Mesodermal cell (in vitro differentiated cells): Measurements from ENCODE around the gene LTBP4.
"Not testable (repeated sequence)": the region's sequence is repeated elsewhere in the genome, so short reads cannot be mapped to it uniquely, and the experiment has no call there.

Experiments used
- H3K27ac ChIP-seq: 2 replicates; pipeline ENCODE4 v1.7.0; 2013; ENCODE audit warnings: mild to moderate bottlenecking, low read depth, low read length, moderate library complexity; ENCODE audit not compliant: severe bottlenecking
- H3K36me3 ChIP-seq: 2 replicates; pipeline ENCODE4 v1.7.1; 2013; ENCODE audit warnings: mild to moderate bottlenecking, low read length, moderate library complexity; ENCODE audit not compliant: control insufficient read depth, insufficient read depth
- H3K4me1 ChIP-seq: one replicate; pipeline ENCODE4 v1.7.1; 2013; ENCODE audit warnings: mild to moderate bottlenecking, low read length; ENCODE audit not compliant: insufficient read depth, control insufficient read depth, poor library complexity, severe bottlenecking
- H3K4me3 ChIP-seq: 2 replicates; pipeline ENCODE4 v1.7.0; 2013; ENCODE audit warnings: low read length, control low read depth, mild to moderate bottlenecking; ENCODE audit not compliant: insufficient read depth, poor library complexity, severe bottlenecking; ENCODE audit errors: extremely low read depth
- H3K9me3 ChIP-seq: 2 replicates; pipeline ENCODE4 v1.7.1; 2013; ENCODE audit warnings: mild to moderate bottlenecking, low read length, moderate library complexity; ENCODE audit not compliant: control insufficient read depth
- WGBS, 2 experiments: methylation state at CpG; one replicate each; pipeline ENCODE4 v1.1.5; 2013; ENCODE audit warnings: missing lambda C conversion rate in 2 of 2; ENCODE audit not compliant: insufficient coverage in 2 of 2; 5-methylcytosine and 5-hydroxymethylcytosine counted together

Gene LTBP4

DNA sequence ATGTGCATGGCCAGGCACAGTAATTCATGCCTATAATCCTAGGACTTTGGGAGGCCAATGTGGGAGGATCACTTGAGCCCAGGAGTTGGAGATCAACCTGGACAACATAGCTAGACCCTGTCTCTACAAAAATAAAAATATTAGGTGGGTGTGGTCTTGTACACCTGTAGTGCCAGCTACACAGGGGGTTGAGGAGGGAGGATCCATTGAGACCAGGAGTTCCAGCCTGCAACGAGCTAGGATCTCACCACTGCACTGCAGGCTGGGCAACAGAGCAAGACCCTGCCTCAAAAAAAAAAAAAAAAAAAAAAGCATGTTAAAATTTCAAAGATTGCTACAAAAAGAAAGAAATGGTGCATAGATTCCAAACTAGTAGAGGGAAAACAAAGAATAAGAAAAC, 37.2 kb downstream of the LTBP4 start:
- Histone ChIP-seq H3K9me3 (no peaks in the 10 kb centered on the region), H3K4me3 (no peak overlapping the region), H3K4me1 (peaks cover 4% of the 10 kb centered on the region), H3K27ac (no peak overlapping the region), H3K36me3 (no peaks in the 10 kb centered on the region)
- no CpG with 5 or more reads among the region's 1 CpG for WGBS, 2 experiments

DNA sequence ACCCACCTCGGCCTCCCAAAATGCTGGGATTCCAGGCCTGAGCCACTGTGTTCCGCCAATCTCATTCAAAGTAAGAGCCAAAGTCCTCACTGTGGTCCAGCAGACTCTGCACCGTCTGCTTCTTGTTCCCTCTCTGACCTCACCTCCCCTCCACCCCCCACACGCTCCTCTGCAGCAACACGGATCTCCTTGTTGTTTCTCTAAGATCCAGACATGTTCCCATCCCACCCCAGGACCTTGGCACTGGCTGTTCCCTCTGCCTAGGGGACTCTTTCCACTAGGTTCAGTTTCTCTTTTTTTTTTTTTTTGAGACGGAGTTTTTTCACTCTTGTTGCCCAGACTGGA, 38.4 kb downstream of the LTBP4 start:
- Histone ChIP-seq H3K4me3 (no peak overlapping the region), H3K9me3 (no peaks in the 10 kb centered on the region), H3K4me1 (peaks cover 4% of the 10 kb centered on the region), H3K27ac (no peak overlapping the region), H3K36me3 (no peaks in the 10 kb centered on the region)
- WGBS, 2 experiments, result 87 to 95% methylated on average over 4 to 6 of the region's 6 CpGs

DNA sequence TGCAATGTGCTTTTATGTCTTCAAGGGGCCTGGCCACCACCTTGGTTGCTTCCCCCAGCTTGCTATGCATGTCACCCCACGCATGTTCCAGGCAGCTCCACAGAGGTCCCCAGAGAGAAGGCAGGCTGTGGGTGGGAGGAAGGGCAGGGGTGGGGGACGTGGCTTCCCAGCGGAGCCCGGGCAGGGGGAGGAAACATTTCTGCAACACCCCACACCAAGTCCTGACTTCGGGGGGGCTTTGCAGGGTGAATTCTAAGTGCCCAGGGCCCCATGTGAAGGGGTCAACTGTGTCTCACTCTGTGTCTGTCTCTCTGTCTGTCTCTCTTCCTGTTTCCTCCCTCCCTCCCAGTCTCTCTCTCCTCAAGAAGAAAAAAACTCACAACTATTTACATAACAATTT, 39.6 kb downstream of the LTBP4 start:
- H3K4me3 ChIP-seq, result no peak overlapping the region
- H3K4me1 ChIP-seq, result peaks cover 7% of the 10 kb centered on the region
- WGBS, 2 experiments, result 25 to 80% methylated on average over 1 of the region's 5 CpGs
- no peaks in the 10 kb centered on the region for H3K9me3 ChIP-seq
- no peaks in the 10 kb centered on the region for H3K36me3 ChIP-seq
- no peak overlapping the region for H3K27ac ChIP-seq

DNA sequence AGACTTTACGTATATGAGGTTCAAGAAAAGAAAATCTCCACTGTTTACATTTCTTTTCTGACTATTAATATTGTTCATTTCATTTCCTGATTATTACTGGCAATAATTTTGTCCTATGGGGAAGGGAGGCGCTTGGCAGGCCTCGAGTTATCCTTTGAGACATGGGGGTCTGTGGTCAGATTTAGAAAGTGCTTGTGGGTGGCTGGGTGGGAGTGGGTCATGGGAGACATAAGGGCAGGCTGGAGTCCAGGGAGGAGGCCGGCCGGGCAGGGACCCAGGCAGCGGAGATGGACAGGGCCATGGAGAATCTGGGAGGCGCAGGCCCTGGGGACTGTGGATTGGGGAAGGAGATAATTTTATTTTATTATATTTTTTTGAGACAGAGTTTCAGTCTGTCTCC, 40.1 kb downstream of the LTBP4 start:
- no peaks in the 10 kb centered on the region for H3K9me3 ChIP-seq
- no peak overlapping the region for H3K4me3 ChIP-seq
- H3K4me1 ChIP-seq, result peaks cover 12% of the 10 kb centered on the region
- WGBS, 2 experiments, result 95 to 100% methylated on average over 2 to 4 of the region's 7 CpGs
- no peaks in the 10 kb centered on the region for H3K36me3 ChIP-seq
- H3K27ac ChIP-seq, result no peak overlapping the region

DNA sequence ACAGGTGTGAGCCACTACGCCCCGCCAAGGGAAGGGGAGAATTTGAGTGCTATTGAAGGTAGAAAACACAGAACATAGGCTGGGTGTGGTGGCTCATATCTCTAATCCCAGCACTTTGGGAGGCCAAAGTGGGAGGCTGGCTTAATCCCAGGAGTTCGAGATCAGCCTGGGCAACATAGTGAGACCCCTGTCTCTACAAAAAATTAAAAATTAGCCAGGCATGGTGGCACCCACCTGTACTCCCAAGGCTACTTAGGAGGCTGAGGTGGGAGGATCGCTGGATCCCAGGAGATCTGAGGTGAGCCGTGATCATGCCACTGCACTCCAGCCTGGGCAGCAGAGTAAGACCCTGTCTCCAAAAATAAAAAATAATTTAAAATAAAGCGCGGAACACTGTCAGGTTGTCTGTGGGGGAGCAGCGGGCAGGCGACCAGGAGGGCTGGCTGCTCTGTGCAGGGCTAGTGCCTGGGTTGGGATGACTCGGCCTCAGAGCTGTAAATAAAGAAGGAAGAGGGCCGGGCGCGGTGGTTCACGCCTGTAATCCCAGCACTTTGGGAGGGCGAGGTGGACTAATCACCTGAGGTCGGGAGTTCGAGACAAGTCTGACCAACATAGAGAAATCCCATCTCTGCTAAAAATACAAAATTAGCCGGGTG, 41.0 kb downstream of the LTBP4 start:
- H3K4me1 ChIP-seq, result peaks cover 19% of the 10 kb centered on the region
- no peak overlapping the region for H3K27ac ChIP-seq
- H3K4me3 ChIP-seq, result no peak overlapping the region
- H3K36me3 ChIP-seq, result no peaks in the 10 kb centered on the region
- no peaks in the 10 kb centered on the region for H3K9me3 ChIP-seq
- WGBS, 2 experiments, result 97% methylated on average over 9 to 14 of the region's 18 CpGs

DNA sequence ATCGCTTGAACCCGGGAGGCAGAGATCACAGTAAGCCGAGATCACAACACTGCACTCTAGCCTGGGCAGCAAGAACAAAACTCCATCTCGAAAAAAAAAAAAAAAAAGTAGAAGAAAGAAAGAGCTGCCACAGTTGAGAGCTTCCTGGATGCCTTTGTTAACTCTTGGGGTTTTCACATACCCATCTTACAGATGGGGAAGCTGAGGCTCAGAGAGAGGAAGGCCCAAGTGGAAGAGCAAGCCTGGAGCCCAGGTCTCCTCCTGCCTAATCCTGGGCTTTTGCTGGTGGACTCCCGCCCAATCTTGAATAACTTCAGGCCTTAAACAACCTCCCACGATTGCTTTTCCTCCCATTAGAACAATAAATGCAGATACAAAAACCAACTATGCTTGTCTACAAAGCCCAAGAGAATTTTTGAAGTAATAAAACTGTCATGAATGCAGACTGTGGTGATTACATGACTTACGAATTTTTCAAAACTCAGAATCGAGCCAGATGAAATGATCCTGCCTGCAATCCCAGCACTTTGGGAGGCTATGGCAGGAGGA, 41.7 kb downstream of the LTBP4 start:
- H3K9me3 ChIP-seq, result no peaks in the 10 kb centered on the region
- H3K27ac ChIP-seq, result no peak overlapping the region
- H3K4me3 ChIP-seq, result no peak overlapping the region
- peaks cover 19% of the 10 kb centered on the region for H3K4me1 ChIP-seq
- WGBS, 2 experiments, result 95% methylated on average over 4 to 6 of the region's 8 CpGs
- no peaks in the 10 kb centered on the region for H3K36me3 ChIP-seq

DNA sequence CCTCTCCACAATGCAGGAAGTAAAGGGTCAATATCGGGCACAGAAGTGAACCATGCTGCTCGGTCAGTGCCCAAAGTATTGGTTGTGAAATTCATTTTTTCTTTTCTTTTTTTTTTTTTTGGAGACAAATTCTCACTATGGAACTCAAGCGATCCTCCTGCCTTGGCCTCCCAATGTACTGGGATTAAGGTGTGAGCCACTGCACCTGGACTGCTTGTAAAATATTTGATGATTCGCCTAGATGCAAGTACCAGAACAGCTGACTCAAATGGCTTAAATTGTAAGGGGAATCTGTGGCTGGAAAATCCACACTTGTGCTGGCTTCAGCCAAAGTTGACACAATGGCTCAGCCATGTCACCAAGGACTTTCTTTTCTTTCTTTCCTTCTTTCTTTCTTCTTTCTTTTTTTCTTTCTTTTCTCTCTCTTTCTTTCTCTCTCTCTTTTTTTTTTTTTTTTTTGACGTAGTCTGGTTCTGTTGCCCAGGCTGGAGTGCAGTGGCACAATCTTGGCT, 45.6 kb downstream of the LTBP4 start:
- no peaks in the 10 kb centered on the region for H3K9me3 ChIP-seq
- H3K36me3 ChIP-seq, result no peaks in the 10 kb centered on the region
- H3K4me3 ChIP-seq, result no peak overlapping the region
- WGBS, 2 experiments, result 100% methylated on average over 1 to 3 of the region's 5 CpGs
- peaks cover 14% of the 10 kb centered on the region for H3K4me1 ChIP-seq
- H3K27ac ChIP-seq, result no peak overlapping the region

DNA sequence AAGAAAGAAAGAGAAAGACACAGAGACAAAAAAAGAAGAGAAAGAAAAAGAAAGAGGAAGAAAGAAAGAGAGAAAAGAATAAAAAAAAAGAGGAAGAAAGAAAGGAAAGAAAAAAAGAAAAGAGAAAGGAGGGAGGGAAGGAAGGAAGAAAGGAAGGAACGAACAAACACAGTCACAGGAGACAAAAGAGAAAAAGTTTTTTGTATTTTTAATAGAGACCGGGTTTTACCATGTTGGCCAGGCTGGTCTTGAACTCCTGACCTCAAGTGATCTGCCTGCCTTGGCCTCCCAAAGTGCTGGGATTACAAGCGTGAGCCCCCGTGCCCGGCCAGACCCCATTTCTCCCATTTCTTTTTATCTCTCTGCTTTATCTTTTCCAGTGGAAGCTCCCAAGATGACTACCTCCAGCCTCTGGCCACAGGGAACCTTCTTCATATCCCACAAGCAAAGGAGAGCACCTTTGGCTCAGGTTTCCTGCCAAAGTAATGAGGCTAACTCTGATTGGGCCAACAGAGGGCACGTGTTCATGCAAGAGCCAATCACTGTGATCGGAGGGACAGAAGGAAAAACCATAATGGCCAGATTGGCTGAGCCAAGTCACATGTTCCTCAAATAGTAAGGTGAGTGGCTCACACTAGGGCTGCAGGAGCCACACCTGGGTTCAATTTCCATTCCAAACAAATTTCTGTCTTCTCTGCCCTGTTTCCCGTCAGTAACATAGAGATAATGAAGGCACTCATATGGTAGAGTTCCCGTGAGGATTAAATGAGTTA, 48.9 kb downstream of the LTBP4 start:
- H3K4me1 ChIP-seq, result peaks cover 14% of the 10 kb centered on the region
- not testable (repeated sequence) for H3K9me3 ChIP-seq, H3K27ac ChIP-seq, H3K36me3 ChIP-seq, H3K4me3 ChIP-seq
- WGBS, 2 experiments, result 90 to 95% methylated on average over 9 of the region's 9 CpGs

DNA sequence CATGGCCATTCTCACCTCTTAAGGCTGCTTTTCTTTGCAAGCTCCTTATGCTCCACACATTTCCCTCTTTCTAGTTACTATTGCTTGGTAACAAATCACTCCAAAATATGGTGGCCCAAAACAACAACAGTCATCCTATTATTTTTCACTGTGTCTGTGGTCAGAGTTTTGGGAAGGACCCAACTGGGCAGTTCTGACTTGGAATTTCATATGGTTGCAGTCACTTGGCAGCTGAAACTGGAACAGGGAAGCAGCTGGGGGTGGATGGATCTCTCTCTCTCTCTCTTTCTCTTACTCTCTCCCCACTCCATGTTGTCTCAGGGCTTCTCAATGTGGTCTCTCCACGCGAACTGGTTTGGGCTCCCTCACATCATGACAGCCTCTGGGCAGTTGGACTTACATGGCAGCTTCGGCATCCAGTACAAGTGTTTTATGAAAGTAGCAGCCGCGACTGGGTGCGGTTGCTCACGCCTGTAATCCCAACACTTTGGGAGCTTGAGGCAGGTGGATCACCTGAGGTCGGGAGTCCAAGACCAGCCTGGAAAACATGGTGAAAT, 49.7 kb downstream of the LTBP4 start:
- Histone ChIP-seq H3K4me1 (peaks cover 11% of the 10 kb centered on the region), H3K9me3 (no peaks in the 10 kb centered on the region), H3K4me3 (no peak overlapping the region), H3K36me3 (no peaks in the 10 kb centered on the region), H3K27ac (no peak overlapping the region)
- 85 to 92% methylated on average over 8 of the region's 8 CpGs for WGBS, 2 experiments

DNA sequence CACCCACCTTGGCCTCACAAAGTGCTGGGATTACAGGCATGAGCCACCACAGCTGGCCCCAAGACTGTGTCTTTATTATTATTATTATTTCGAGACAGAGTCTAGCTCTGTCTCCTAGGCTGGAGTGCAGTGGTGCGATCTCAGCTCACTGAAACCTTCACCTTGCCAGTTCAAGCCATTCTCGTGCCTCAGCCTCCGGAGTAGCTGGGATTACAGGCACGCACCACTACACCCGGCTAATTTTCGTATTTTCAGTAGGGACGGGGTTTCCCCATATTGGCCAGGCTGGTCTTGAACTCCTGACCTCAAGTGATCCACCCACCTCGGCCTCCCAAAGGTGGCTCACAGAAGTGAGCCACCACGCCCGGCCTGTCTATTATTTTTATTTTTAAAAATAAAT, 51.1 kb downstream of the LTBP4 start:
- not testable (repeated sequence) for H3K27ac ChIP-seq, H3K4me3 ChIP-seq, H3K36me3 ChIP-seq, H3K4me1 ChIP-seq, H3K9me3 ChIP-seq
- WGBS, 2 experiments, result 91 to 97% methylated on average over 8 of the region's 11 CpGs

DNA sequence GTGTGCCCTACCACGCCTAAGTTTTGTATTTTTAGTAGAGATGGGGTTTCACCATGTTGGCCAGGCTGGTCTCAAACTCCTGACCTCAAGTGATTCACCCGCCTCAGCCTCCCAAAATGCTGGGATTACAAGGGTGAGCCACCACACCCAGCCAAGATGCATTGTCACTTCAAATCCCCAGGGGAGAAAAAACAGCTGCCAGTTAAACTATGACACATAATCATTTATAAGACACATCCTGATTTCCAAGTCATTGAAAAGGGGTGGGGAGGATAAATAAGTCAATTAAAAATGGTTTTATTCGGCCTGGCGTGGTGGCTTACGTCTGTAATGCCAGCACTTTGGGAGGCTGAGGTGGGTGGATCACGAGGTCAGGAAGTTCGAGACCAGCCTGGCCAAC, 54.5 kb downstream of the LTBP4 start:
- not testable (repeated sequence) for H3K4me1 ChIP-seq, H3K9me3 ChIP-seq, H3K4me3 ChIP-seq, H3K27ac ChIP-seq, H3K36me3 ChIP-seq
- WGBS, 2 experiments, result 90 to 92% methylated on average over 3 to 4 of the region's 7 CpGs
